NCI-H128 (cell line): ENCODE results near the gene OR4P4.

Experiments
- DNase-seq: peaks from one replicate; lab custom pipeline; 2025; ENCODE audit not compliant: unreplicated experiment; lab: John Stamatoyannopoulos, UW

The OR4P4 gene

GRCh38 chr11:55634813-55635212 lies at the start of gene OR4P4:
Gene OR4P4, plus strand, starts transcription at chr11:55635113.
- DNase-seq = no peak

- no peak for DNase-seq
Measured at GRCh38 chr11:55607545-55607944, 27.4 kb upstream of the OR4P4 start, which contains the start of gene OR4C11. Gene OR4C11, minus strand, starts transcription at chr11:55607645. Its CDS starts 3,272 bp downstream, at chr11:55604373.

GRCh38 chr11:55624531-55624930 lies 10.4 kb upstream of the OR4P4 start:
- no peak for DNase-seq

- DNase-seq = no peak
Measured at GRCh38 chr11:55648027-55648426, 13.1 kb downstream of the OR4P4 start, which contains the start of gene OR4S2. Gene OR4S2, plus strand, starts transcription at chr11:55648327. Its CDS starts 2,577 bp downstream, at chr11:55650904.

- DNase-seq = no peak
Measured at GRCh38 chr11:55652560-55652959, 17.6 kb downstream of the OR4P4 start.

DNA sequence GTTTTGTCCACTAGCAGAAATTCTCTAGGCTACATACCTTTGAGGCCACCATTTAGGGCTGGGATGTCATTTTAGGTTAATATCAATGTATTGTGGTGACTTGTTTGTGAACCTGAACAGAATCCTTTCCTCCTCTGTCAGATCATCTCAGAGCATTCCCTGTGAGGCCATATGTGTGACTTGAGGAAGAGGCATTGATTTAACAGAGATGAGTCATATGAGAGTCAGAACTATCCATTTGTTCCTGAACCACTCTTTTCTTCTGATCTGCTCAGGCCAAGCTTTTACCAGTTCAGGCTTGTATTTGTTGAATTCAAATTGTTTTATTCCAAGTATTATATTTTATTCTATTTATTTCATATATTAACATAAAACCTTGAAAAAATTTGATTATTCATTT lies 20.2 kb downstream of the OR4P4 start:
- no peak for DNase-seq

DNA sequence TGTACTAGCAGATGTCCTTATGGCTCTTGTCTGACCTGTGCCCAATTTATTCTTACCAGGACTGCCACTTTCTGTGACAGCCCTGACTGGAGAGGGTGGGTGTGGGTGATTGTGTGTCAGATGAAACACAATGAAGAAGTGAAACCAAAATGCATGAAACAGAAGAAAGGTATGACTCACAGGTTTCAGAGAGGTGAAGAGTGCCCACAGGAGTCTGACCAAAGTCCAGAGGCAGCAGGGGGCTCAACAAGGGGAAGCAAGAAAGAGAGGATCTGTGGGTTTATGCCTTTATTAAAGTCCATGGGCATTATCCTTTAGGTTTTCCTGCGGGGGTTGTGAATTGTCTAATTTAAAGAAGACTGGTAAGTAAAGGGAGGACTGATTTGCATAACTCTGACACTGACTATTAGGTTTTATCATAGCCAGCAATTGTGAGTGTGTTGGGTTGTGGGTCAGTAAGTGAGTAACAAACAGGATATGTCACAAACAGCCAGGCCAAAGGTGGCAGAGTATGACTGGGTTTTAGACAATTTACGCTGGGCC lies 23.2 kb downstream of the OR4P4 start:
- DNase-seq = no peak

GRCh38 chr11:55658608-55659007 lies 23.7 kb downstream of the OR4P4 start:
- DNase-seq = no peak

- no peak for DNase-seq
Measured at GRCh38 chr11:55661901-55662300, 27.0 kb downstream of the OR4P4 start, which contains the start of gene OR4C6. Gene OR4C6, plus strand, starts transcription at chr11:55662201. Its CDS starts 2,966 bp downstream, at chr11:55665167.

DNA sequence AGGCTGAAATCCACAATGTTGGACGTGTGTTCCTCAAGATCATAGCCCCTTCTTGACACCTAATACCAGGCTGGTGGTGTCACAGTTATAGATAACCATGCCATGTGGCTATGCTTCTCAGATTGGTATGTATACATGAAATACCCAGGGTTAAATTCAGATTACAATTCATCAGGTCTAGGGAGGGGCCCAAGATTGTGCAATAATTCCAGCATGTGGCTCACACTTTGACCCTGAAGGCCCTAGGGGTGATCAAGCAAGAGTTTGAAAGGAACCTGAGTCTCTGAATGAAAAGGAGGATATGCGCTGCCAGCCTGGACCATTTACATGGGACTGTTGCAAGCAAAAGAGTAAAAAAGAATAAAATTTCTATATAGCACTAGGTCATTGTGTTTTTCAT lies 34.5 kb downstream of the OR4P4 start:
- no peak for DNase-seq

GRCh38 chr11:55673860-55674259 lies 38.9 kb downstream of the OR4P4 start:
- no peak for DNase-seq
